HepG2 (cell line): ENCODE data around the gene SCNM1. TPM values are rescaled to one million over a fixed set of nuclear protein-coding genes. Genes with fewer than 3 reads are reported as not detected.

ENCODE experiments used
- TEAD2 ChIP-seq: sonication (generic); formaldehyde crosslinking; IDR thresholded peaks from 2 replicates; pipeline ENCODE4 v1.9.0; 2021; ENCODE audit warnings: missing genetic modification reagents
- ZMYM4 ChIP-seq: sonication (generic); formaldehyde crosslinking; IDR thresholded peaks from 2 replicates; pipeline ENCODE4 v1.8.1; 2023; ENCODE audit warnings: mild to moderate bottlenecking, missing genetic modification reagents
- ZNF136 ChIP-seq: sonication (generic); formaldehyde crosslinking; IDR thresholded peaks from 2 replicates; pipeline ENCODE4 v1.8.1; 2022; ENCODE audit warnings: low read depth, mild to moderate bottlenecking, moderate library complexity, missing genetic modification reagents
- ZNF337 ChIP-seq: sonication (generic); formaldehyde crosslinking; IDR thresholded peaks from 2 replicates; pipeline ENCODE4 v1.5.1; 2020; ENCODE audit warnings: missing genetic modification reagents, low read depth, mild to moderate bottlenecking, borderline replicate concordance
- ZNF780A ChIP-seq: sonication (generic); formaldehyde crosslinking; IDR thresholded peaks from 2 replicates; pipeline ENCODE4 v1.8.0; 2022; ENCODE audit warnings: mild to moderate bottlenecking, missing genetic modification reagents, moderate library complexity
- ZNF781 ChIP-seq: sonication (generic); formaldehyde crosslinking; IDR thresholded peaks from 2 replicates; pipeline ENCODE4 v1.5.1; 2020; ENCODE audit warnings: borderline replicate concordance, mild to moderate bottlenecking, missing genetic modification reagents; ENCODE audit errors: not compliant biosample characterization
- polyA plus RNA-seq, 8 experiments: library from polyadenylated mRNA; depleted of rRNA in 3 of 8; stranded (reverse) in 7 of 8; unstranded in 1 of 8; fragments of >200 nt; fragmentation: Illumina TruSeq in 4 of 8; extraction: Trizol in 4 of 8; gene quantifications; 2 replicates each; pipeline versions ENCODE4 v1.2.1 to v1.2.3, GENCODE V29; 2011 to 2016; ENCODE audit warnings: low read depth in 4 of 8, missing spikeins in 1 of 8, mixed read lengths in 1 of 8; ENCODE audit not compliant: insufficient read depth in 1 of 8
- total RNA-seq, 5 experiments: library from RNA; depleted of rRNA; stranded (reverse); fragments of >200 nt; fragmentation: Illumina TruSeq; extraction: Trizol; gene quantifications; 2 replicates each; pipeline ENCODE4 v1.2.3, GENCODE V29; 2016; ENCODE audit warnings: low read depth in 1 of 5
- TF ChIP-seq, protein P1 (sequence below): sonication (generic); formaldehyde crosslinking; IDR thresholded peaks from 2 replicates; pipeline ENCODE4 v1.4.0; 2020; ENCODE audit warnings: missing genetic modification reagents, borderline replicate concordance
- TF ChIP-seq, protein P2 (sequence below): sonication (generic); formaldehyde crosslinking; IDR thresholded peaks from 2 replicates; pipeline ENCODE4 v1.4.0; 2020; ENCODE audit warnings: low read depth, missing genetic modification reagents

Gene SCNM1
- total and polyA plus RNA-seq, 2 of the 13 experiments (the other 11 are each of a cell fraction or from before 2014, with no cell fraction given), result 16.3 to 31.5 TPM

GRCh38 chr1:151124763-151125403 lies 41.1 kb upstream of the SCNM1 start (continued):
- TF ChIP-seq ZNF337 (CRISPR knock-in tag) (no peak), ZMYM4 (CRISPR knock-in tag) (no peak), ZNF136 (CRISPR knock-in tag) (no peak), ZNF780A (CRISPR knock-in tag) (no peak), TEAD2 (CRISPR knock-in tag) (no peak), ZNF781 (CRISPR knock-in tag) (no peak)
- TF ChIP-seq, protein P1, sequence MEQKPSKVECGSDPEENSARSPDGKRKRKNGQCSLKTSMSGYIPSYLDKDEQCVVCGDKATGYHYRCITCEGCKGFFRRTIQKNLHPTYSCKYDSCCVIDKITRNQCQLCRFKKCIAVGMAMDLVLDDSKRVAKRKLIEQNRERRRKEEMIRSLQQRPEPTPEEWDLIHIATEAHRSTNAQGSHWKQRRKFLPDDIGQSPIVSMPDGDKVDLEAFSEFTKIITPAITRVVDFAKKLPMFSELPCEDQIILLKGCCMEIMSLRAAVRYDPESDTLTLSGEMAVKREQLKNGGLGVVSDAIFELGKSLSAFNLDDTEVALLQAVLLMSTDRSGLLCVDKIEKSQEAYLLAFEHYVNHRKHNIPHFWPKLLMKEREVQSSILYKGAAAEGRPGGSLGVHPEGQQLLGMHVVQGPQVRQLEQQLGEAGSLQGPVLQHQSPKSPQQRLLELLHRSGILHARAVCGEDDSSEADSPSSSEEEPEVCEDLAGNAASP (CRISPR knock-in tag), result no peak; the same call in 1 of the 2 replicates
- TF ChIP-seq, protein P2, sequence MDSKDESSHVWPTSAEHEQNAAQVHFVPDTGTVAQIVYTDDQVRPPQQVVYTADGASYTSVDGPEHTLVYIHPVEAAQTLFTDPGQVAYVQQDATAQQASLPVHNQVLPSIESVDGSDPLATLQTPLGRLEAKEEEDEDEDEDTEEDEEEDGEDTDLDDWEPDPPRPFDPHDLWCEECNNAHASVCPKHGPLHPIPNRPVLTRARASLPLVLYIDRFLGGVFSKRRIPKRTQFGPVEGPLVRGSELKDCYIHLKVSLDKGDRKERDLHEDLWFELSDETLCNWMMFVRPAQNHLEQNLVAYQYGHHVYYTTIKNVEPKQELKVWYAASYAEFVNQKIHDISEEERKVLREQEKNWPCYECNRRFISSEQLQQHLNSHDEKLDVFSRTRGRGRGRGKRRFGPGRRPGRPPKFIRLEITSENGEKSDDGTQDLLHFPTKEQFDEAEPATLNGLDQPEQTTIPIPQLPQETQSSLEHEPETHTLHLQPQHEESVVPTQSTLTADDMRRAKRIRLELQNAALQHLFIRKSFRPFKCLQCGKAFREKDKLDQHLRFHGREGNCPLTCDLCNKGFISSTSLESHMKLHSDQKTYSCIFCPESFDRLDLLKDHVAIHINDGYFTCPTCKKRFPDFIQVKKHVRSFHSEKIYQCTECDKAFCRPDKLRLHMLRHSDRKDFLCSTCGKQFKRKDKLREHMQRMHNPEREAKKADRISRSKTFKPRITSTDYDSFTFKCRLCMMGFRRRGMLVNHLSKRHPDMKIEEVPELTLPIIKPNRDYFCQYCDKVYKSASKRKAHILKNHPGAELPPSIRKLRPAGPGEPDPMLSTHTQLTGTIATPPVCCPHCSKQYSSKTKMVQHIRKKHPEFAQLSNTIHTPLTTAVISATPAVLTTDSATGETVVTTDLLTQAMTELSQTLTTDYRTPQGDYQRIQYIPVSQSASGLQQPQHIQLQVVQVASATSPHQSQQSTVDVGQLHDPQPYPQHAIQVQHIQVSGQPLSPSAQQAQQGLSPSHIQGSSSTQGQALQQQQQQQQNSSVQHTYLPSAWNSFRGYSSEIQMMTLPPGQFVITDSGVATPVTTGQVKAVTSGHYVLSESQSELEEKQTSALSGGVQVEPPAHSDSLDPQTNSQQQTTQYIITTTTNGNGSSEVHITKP, result no peak
